Trophoblast cell (in vitro differentiated cells and primary cell): Measurements from ENCODE around the gene CES3.
A peak's percentile ranks its signal among the peaks of the same experiment; 100 is the strongest.

Source experiments
- DNase-seq, 2 donors: peaks; one replicate each; pipeline ENCODE4 v3.0.0-alpha.2; 2016
- H2AFZ ChIP-seq: 2 replicates; pipeline ENCODE4 v1.6.1; 2013; ENCODE audit warnings: low read length, moderate library complexity, mild to moderate bottlenecking; ENCODE audit not compliant: insufficient read depth, poor library complexity
- H2AK5ac ChIP-seq: 2 replicates; pipeline ENCODE4 v1.6.1; 2013; ENCODE audit warnings: mild to moderate bottlenecking, low read length
- H2BK120ac ChIP-seq: 2 replicates; pipeline ENCODE4 v1.6.1; 2013; ENCODE audit warnings: low read length, mild to moderate bottlenecking, moderate library complexity; ENCODE audit not compliant: insufficient read depth, poor library complexity
- H2BK12ac ChIP-seq: 2 replicates; pipeline ENCODE4 v1.6.1; 2013; ENCODE audit warnings: mild to moderate bottlenecking, low read length, moderate library complexity
- H2BK5ac ChIP-seq: 2 replicates; pipeline ENCODE4 v1.6.1; 2013; ENCODE audit warnings: low read length, low read depth, moderate library complexity, mild to moderate bottlenecking; ENCODE audit not compliant: poor library complexity
- H3K14ac ChIP-seq: 2 replicates; pipeline ENCODE4 v1.6.1; 2013; ENCODE audit warnings: mild to moderate bottlenecking, low read length
- H3K18ac ChIP-seq: 2 replicates; pipeline ENCODE4 v1.6.1; 2013; ENCODE audit warnings: mild to moderate bottlenecking, low read length
- H3K23ac ChIP-seq: 2 replicates; pipeline ENCODE4 v1.6.1; 2013; ENCODE audit warnings: low read length
- H3K27ac ChIP-seq: 2 replicates; pipeline ENCODE4 v1.5.1; 2013; ENCODE audit warnings: low read depth, mild to moderate bottlenecking, inconsistent platforms, low read length, moderate library complexity
- H3K27me3 ChIP-seq: 2 replicates; pipeline ENCODE4 v1.6.1; 2013; ENCODE audit warnings: inconsistent platforms, mild to moderate bottlenecking, low read length, moderate library complexity; ENCODE audit not compliant: insufficient read depth
- H3K36me3 ChIP-seq, 2 experiments: 1 replicate in 1 of 2; 2 replicates in 1 of 2; pipeline ENCODE4 v1.6.1; 2013; ENCODE audit warnings: low read length in 2 of 2, mild to moderate bottlenecking in 2 of 2, moderate library complexity in 1 of 2; ENCODE audit not compliant: insufficient read depth in 2 of 2, control insufficient read depth in 1 of 2
- H3K4ac ChIP-seq: 2 replicates; pipeline ENCODE4 v1.6.1; 2013; ENCODE audit warnings: low read depth, mild to moderate bottlenecking, low read length, moderate library complexity
- H3K4me1 ChIP-seq, 2 experiments: 1 replicate in 1 of 2; 2 replicates in 1 of 2; pipeline ENCODE4 v1.6.1; 2013; ENCODE audit warnings: low read length in 2 of 2, mild to moderate bottlenecking in 2 of 2, moderate library complexity in 1 of 2; ENCODE audit not compliant: insufficient read depth in 2 of 2, control insufficient read depth in 1 of 2
- H3K4me2 ChIP-seq: 2 replicates; pipeline ENCODE4 v1.6.1; 2013; ENCODE audit warnings: inconsistent platforms, mild to moderate bottlenecking, low read length, moderate library complexity
- H3K4me3 ChIP-seq: 2 replicates; pipeline ENCODE4 v1.5.1; 2013; ENCODE audit warnings: mild to moderate bottlenecking, low read depth, low read length, inconsistent platforms
- H3K79me1 ChIP-seq: one replicate; pipeline ENCODE4 v1.6.1; 2013; ENCODE audit warnings: low read length
- H3K79me2 ChIP-seq: 2 replicates; pipeline ENCODE4 v1.6.1; 2013; ENCODE audit warnings: low read length, mild to moderate bottlenecking; ENCODE audit not compliant: control insufficient read depth, insufficient read depth, poor library complexity
- H3K9ac ChIP-seq: 2 replicates; pipeline ENCODE4 v1.6.1; 2013; ENCODE audit warnings: mild to moderate bottlenecking, low read length
- H3K9me3 ChIP-seq: 2 replicates; pipeline ENCODE4 v1.6.1; 2013; ENCODE audit warnings: low read depth, mild to moderate bottlenecking, control low read depth, inconsistent platforms, low read length; ENCODE audit not compliant: insufficient read depth
- H4K12ac ChIP-seq: 2 replicates; pipeline ENCODE4 v1.6.1; 2013; ENCODE audit warnings: low read depth, mild to moderate bottlenecking, low read length, moderate library complexity
- H4K8ac ChIP-seq: 2 replicates; pipeline ENCODE4 v1.6.1; 2013; ENCODE audit warnings: low read depth, mild to moderate bottlenecking, low read length, moderate library complexity
- H4K91ac ChIP-seq: one replicate; pipeline ENCODE4 v1.6.1; 2013; ENCODE audit warnings: low read depth, mild to moderate bottlenecking, low read length, moderate library complexity
- WGBS: extraction: QIAGEN DNeasy Blood & Tissue Kit; methylation state at CpG from one replicate; pipeline ENCODE4 v1.1.7; 2013; ENCODE audit warnings: missing lambda C conversion rate; ENCODE audit not compliant: insufficient read length, insufficient coverage; ENCODE audit errors: extremely low coverage; 5-methylcytosine and 5-hydroxymethylcytosine counted together

Gene CES3

GRCh38 chr16:66927918-66928649 is 33.0 kb upstream of the CES3 start:
- no peaks in the 10 kb centered on the region for H3K79me1 ChIP-seq
- H4K12ac ChIP-seq = no peak overlapping the region
- H4K8ac ChIP-seq = no peak overlapping the region
- H3K9ac ChIP-seq = no peak overlapping the region
- no peak overlapping the region for H3K4me2 ChIP-seq
- H2AK5ac ChIP-seq = no peak overlapping the region
- no peak overlapping the region for H3K23ac ChIP-seq
- no peak overlapping the region for H3K4me3 ChIP-seq
- peak; percentile 94 to 96 for DNase-seq
- H3K27ac ChIP-seq = no peak overlapping the region
- peaks cover 4% of the 10 kb centered on the region for H3K9me3 ChIP-seq
- no peak overlapping the region for H3K4ac ChIP-seq
- no CpG with 5 or more reads among the region's 8 CpGs for WGBS
- H2BK5ac ChIP-seq = no peak overlapping the region
- no peak overlapping the region for H2BK12ac ChIP-seq
- no peak overlapping the region for H4K91ac ChIP-seq
- H3K79me2 ChIP-seq = no peaks in the 10 kb centered on the region
- H3K36me3 ChIP-seq = peaks cover 5 to 8% of the 10 kb centered on the region in 2 experiments
- H3K4me1 ChIP-seq = peaks cover 8 to 12% of the 10 kb centered on the region in 2 experiments
- H3K14ac ChIP-seq = no peak overlapping the region
- H3K27me3 ChIP-seq = peaks cover 32% of the 10 kb centered on the region
- H2BK120ac ChIP-seq = no peak overlapping the region
- H2AFZ ChIP-seq = no peak overlapping the region
- H3K18ac ChIP-seq = no peak overlapping the region

GRCh38 chr16:66928702-66929388 is 32.2 kb upstream of the CES3 start:
- H3K27ac ChIP-seq = no peak overlapping the region
- H3K79me1 ChIP-seq = peaks cover under 1% of the 10 kb centered on the region
- peaks cover 15 to 20% of the 10 kb centered on the region in 2 experiments for H3K4me1 ChIP-seq
- no peak overlapping the region for H2BK120ac ChIP-seq
- no peak overlapping the region for H3K9ac ChIP-seq
- no CpG with 5 or more reads among the region's 10 CpGs for WGBS
- H4K8ac ChIP-seq = no peak overlapping the region
- no peak overlapping the region for H3K14ac ChIP-seq
- no peak overlapping the region for H2AK5ac ChIP-seq
- H3K4me2 ChIP-seq = no peak overlapping the region
- no peak overlapping the region for H3K18ac ChIP-seq
- no peak overlapping the region for H2AFZ ChIP-seq
- H4K12ac ChIP-seq = no peak overlapping the region
- peaks cover 30% of the 10 kb centered on the region for H3K27me3 ChIP-seq
- peaks cover 2% of the 10 kb centered on the region for H3K9me3 ChIP-seq
- H3K36me3 ChIP-seq = peaks cover 5 to 8% of the 10 kb centered on the region in 2 experiments
- H3K4me3 ChIP-seq = no peak overlapping the region
- H4K91ac ChIP-seq = no peak overlapping the region
- no peak for DNase-seq
- H3K23ac ChIP-seq = no peak overlapping the region
- no peak overlapping the region for H2BK5ac ChIP-seq
- no peak overlapping the region for H3K4ac ChIP-seq
- H3K79me2 ChIP-seq = no peaks in the 10 kb centered on the region
- no peak overlapping the region for H2BK12ac ChIP-seq

- Histone ChIP-seq H3K36me3 (peaks cover 5 to 8% of the 10 kb centered on the region in 2 experiments), H3K79me2 (peaks cover 7% of the 10 kb centered on the region), H3K9me3 (peaks cover 2% of the 10 kb centered on the region), H2BK12ac (no peak overlapping the region), H4K8ac (no peak overlapping the region), H3K23ac (no peak overlapping the region), H2AFZ (no peak overlapping the region), H2BK5ac (no peak overlapping the region), H4K91ac (no peak overlapping the region), H3K27ac (no peak overlapping the region), H3K18ac (no peak overlapping the region), H3K4me1 (peaks cover 14 to 16% of the 10 kb centered on the region in 2 experiments), H2BK120ac (no peak overlapping the region), H2AK5ac (no peak overlapping the region), H4K12ac (no peak overlapping the region), H3K27me3 (peaks cover 16% of the 10 kb centered on the region), H3K4me2 (no peak overlapping the region), H3K14ac (no peak overlapping the region), H3K4me3 (no peak overlapping the region), H3K9ac (no peak overlapping the region), H3K4ac (no peak overlapping the region), H3K79me1 (peaks cover 8% of the 10 kb centered on the region)
- DNase-seq = peak; percentile 38 to 65
- no CpG with 5 or more reads among the region's 4 CpGs for WGBS
Observed at GRCh38 chr16:66930189-66930588, 30.9 kb upstream of the CES3 start.

GRCh38 chr16:66931665-66932064 is 29.4 kb upstream of the CES3 start:
- H3K23ac ChIP-seq = no peak overlapping the region
- H3K79me1 ChIP-seq = peaks cover 8% of the 10 kb centered on the region
- H2BK120ac ChIP-seq = no peak overlapping the region
- no peak for DNase-seq
- H2BK5ac ChIP-seq = no peak overlapping the region
- peaks cover 8 to 11% of the 10 kb centered on the region in 2 experiments for H3K36me3 ChIP-seq
- H4K91ac ChIP-seq = no peak overlapping the region
- H3K4me2 ChIP-seq = no peak overlapping the region
- peaks cover 9% of the 10 kb centered on the region for H3K79me2 ChIP-seq
- H3K4me1 ChIP-seq = peaks cover 20% of the 10 kb centered on the region in 2 experiments
- no peak overlapping the region for H3K4me3 ChIP-seq
- peaks cover 1% of the 10 kb centered on the region for H3K27me3 ChIP-seq
- no peak overlapping the region for H4K8ac ChIP-seq
- H3K14ac ChIP-seq = no peak overlapping the region
- no peak overlapping the region for H4K12ac ChIP-seq
- no peak overlapping the region for H2AFZ ChIP-seq
- no peak overlapping the region for H3K9ac ChIP-seq
- H3K18ac ChIP-seq = no peak overlapping the region
- no peak overlapping the region for H3K27ac ChIP-seq
- no peak overlapping the region for H2AK5ac ChIP-seq
- H2BK12ac ChIP-seq = no peak overlapping the region
- no CpG with 5 or more reads among the region's 2 CpGs for WGBS
- H3K4ac ChIP-seq = no peak overlapping the region
- no peaks in the 10 kb centered on the region for H3K9me3 ChIP-seq
